Mucosa of descending colon (tissue), 3 donors: ENCODE data around the gene ADCY5. TPM values are rescaled to one million over a fixed set of nuclear protein-coding genes. Genes with fewer than 3 reads are reported as not detected.

Experiments
- ATAC-seq: fragments of 200-7000 bp; cut with Tn5 transposase; one replicate; pipeline ENCODE4 v1.9.1; 2020; ENCODE audit warnings: mild to moderate bottlenecking, moderate library complexity
- DNase-seq, 3 donors: peaks; one replicate each; pipeline ENCODE4 v3.0.0-alpha.2; 2020
- H3K36me3 ChIP-seq: fragments of 200-600 bp; one replicate; pipeline ENCODE4 v1.8.0; 2021; ENCODE audit warnings: low read depth, mild to moderate bottlenecking
- H3K4me1 ChIP-seq: fragments of 200-600 bp; one replicate; pipeline ENCODE4 v1.8.0; 2021; ENCODE audit warnings: low read depth, mild to moderate bottlenecking
- H3K4me3 ChIP-seq: fragments of 200-600 bp; one replicate; pipeline ENCODE4 v1.8.0; 2021; ENCODE audit warnings: mild to moderate bottlenecking
- H3K9me3 ChIP-seq: fragments of 200-600 bp; one replicate; pipeline ENCODE4 v1.8.0; 2021; ENCODE audit warnings: mild to moderate bottlenecking
- intact Hi-C, 2 donors: fragments of 100-400 bp; cut with DNase I in 1 of 2; cut with micrococcal nuclease in 1 of 2; formaldehyde crosslinking; loops; one replicate each; pipeline versions ENCODE4 v1.11.0 to v1.11.1; 2022; cut with DNase I, micrococcal nuclease
- total RNA-seq, 3 donors: library from RNA; stranded (reverse); fragmentation: NEBNext Ultra II Directional in 2 of 3; extraction: Animal tissue kit (Norgen Biotek cat#: 25700) in 2 of 3; gene quantifications; one replicate each; pipeline versions ENCODE4 v1.2.1 to v1.2.4, GENCODE V29; 2021 to 2023
- TF ChIP-seq, protein P1 (sequence below): fragments of 200-600 bp; IDR thresholded peaks from one replicate; pipeline ENCODE4 v1.8.0; 2022; ENCODE audit warnings: antibody characterized with exemption, mild to moderate bottlenecking
- donor health status: DM: no; HTN: no; CAD: no; lungs with moderate emphysema.
- donor health status: DM: no; HTN: no; CAD: no.
- donor health status: DM: no; HTN: yes; CAD: no.

The ADCY5 gene
- total RNA-seq, 3 donors from 2014 or later, result 7.8 to 72.6 (median 12.6) TPM

DNA sequence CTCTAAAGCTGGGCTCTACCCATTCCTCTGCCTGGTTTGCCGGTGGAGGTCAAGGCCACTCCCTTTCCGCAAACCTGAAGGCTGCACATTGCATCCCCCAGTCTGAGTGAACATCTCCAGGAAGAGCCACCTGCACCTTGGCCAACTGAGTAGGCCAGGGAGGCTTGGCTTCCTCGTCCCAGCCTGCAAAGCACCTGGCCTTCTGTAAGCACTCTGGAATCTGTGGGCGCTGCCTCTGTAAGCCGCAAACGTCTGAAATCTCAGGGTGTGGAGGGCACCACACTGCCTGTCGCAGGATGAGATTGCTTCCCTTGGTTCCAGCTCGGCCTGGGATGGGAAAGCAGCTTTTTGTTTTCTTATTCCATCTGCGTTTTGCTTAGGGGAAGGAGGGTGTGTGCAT is 165.8 kb downstream of the ADCY5 start:
- H3K4me1 ChIP-seq, result no peaks in the 10 kb centered on the region
- no peak for ATAC-seq

DNA sequence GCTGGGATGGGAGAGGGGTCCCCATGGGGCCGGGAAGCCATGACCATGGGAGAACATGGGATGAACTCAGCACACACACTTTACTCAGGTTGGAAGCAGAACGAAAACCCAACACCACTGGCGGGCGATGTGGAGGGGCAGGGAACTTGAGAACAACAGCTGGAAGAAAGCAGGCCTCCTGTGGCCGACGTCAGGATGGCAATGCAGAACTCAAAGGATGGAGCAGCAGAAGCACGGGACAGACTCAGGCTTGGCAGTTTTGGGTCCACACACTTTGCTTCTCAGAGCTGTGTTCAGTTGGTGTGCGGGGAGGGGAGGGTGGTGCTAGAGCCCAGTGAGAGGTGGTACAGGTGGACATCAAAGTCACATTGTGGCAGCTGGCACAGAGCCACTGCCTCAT is 166.4 kb downstream of the ADCY5 start:
- TF ChIP-seq, protein P1, sequence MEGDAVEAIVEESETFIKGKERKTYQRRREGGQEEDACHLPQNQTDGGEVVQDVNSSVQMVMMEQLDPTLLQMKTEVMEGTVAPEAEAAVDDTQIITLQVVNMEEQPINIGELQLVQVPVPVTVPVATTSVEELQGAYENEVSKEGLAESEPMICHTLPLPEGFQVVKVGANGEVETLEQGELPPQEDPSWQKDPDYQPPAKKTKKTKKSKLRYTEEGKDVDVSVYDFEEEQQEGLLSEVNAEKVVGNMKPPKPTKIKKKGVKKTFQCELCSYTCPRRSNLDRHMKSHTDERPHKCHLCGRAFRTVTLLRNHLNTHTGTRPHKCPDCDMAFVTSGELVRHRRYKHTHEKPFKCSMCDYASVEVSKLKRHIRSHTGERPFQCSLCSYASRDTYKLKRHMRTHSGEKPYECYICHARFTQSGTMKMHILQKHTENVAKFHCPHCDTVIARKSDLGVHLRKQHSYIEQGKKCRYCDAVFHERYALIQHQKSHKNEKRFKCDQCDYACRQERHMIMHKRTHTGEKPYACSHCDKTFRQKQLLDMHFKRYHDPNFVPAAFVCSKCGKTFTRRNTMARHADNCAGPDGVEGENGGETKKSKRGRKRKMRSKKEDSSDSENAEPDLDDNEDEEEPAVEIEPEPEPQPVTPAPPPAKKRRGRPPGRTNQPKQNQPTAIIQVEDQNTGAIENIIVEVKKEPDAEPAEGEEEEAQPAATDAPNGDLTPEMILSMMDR, result no peak
- H3K36me3 ChIP-seq, result no peaks in the 10 kb centered on the region
- ATAC-seq, result no peak

More for the DNA sequence above, 165.8 kb downstream of the ADCY5 start:
- H3K4me3 ChIP-seq, result no peak overlapping the region
- H3K36me3 ChIP-seq, result no peaks in the 10 kb centered on the region
- no peak for DNase-seq
- no peaks in the 10 kb centered on the region for H3K9me3 ChIP-seq
- TF ChIP-seq, protein P1, result no peak
- intact Hi-C loops, result no loop called here

DNA sequence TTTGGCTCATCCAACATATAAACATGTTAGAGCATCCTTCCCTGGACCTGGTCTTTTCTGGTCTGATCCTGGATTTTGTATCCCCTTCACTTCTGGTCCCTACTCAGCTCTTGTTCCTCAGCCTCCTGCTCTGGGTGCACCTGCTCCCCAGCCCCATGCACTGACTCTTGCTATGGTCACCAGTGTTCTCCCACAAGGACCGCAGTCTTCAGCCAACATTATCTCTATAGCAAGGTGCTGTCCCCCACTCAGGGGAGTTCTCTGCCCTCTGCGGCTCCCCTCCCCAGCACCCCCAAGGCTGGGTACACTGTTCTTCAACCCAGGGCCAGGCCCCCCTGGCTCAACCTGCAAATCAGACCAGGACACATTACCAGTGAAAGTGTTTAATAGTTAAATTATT is 167.0 kb downstream of the ADCY5 start:
- H3K4me1 ChIP-seq, result no peaks in the 10 kb centered on the region
- no peaks in the 10 kb centered on the region for H3K9me3 ChIP-seq
- H3K4me3 ChIP-seq, result no peak overlapping the region
- no peaks in the 10 kb centered on the region for H3K36me3 ChIP-seq
- no peak for DNase-seq
- intact Hi-C loops, result no loop called here
- TF ChIP-seq, protein P1, result no peak
- no peak for ATAC-seq

More for the DNA sequence above, 166.4 kb downstream of the ADCY5 start:
- Histone ChIP-seq H3K4me1 (no peaks in the 10 kb centered on the region), H3K9me3 (no peaks in the 10 kb centered on the region), H3K4me3 (no peak overlapping the region)
- intact Hi-C loops, result no loop called here
- DNase-seq, result no peak

DNA sequence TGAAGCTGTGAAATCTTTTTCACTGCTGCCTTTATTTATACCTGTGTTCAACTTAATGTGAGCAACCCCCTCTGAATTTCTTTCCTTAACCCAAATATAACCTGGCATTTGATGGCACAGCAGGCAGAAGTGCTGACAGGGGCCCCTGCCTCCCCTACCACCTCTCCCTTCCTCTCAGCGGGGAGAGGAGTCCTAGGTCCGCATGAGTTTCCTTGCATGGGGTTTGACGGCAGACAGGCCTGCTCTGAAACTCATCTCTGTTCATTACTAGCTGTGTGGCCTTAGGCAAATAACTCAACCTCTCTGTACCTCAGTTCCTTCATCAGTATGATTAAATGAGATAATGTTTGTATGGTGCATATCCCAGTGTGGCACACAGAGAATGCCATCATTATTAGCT is 167.5 kb downstream of the ADCY5 start:
- no peak for DNase-seq
- Histone ChIP-seq H3K36me3 (no peaks in the 10 kb centered on the region), H3K4me3 (no peak overlapping the region), H3K4me1 (no peaks in the 10 kb centered on the region), H3K9me3 (no peaks in the 10 kb centered on the region)
- ATAC-seq, result no peak
- TF ChIP-seq, protein P1, result no peak
- intact Hi-C loops, result no loop called here

DNA sequence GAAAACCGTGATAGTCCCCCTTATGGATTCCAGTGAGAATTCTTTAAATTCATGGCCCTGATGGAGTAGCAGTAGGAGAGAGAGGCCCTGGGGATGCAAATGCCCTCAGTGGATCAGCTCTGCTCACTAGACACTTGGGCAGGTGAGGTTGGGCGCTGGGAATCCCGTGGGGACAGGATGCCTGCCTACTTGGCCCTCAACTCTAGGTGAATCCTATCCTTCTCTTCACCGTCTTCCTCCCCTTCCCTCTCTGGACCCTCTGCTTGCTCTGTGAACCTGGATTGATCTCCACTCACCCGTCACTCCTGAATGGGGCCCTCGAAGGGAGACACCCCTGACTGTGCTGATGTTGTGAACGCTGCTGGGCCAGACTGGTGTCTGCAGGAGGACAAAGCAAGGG is 169.8 kb downstream of the ADCY5 start:
- intact Hi-C loops, result no loop called here
- ATAC-seq (no peak), DNase-seq (no peak)
- no peaks in the 10 kb centered on the region for H3K4me1 ChIP-seq
- no peaks in the 10 kb centered on the region for H3K36me3 ChIP-seq
- H3K4me3 ChIP-seq, result no peak overlapping the region
- H3K9me3 ChIP-seq, result no peaks in the 10 kb centered on the region
- TF ChIP-seq, protein P1, result no peak

DNA sequence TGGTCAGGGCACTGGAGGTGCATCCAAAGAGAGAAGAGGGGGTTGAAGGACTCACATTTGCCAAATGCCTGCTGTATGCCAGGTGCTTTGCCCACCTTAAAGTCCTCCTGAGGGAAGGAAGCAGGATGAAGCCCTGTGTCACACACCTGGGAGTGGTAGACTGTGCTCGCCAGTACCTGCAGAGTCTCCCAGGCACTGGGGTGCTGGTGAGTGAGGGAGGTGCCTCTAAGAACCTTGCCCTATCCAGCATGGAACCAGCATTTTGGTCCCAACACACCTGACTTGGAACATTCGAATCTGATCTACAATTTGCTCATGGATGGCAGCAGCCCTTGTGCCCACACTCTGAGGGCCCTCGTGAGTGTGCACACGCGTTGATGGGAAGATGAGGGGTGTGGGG is 170.4 kb downstream of the ADCY5 start:
- Histone ChIP-seq H3K36me3 (no peaks in the 10 kb centered on the region), H3K4me1 (no peaks in the 10 kb centered on the region), H3K4me3 (no peak overlapping the region), H3K9me3 (no peaks in the 10 kb centered on the region)
- ATAC-seq (no peak), DNase-seq (no peak)
- TF ChIP-seq, protein P1, result no peak
- intact Hi-C loops, result no loop called here
